HTERT RPE-1 (cell line): ENCODE results near the gene RHOC.

Experiments used
- in situ Hi-C: fragments of 300-500 bp; cut with MboI; formaldehyde crosslinking; loops from 4 replicates; pipeline ENCODE4 v1.14.3; 2020; ENCODE audit warnings: low sequenced_read_pairs

Gene RHOC

DNA sequence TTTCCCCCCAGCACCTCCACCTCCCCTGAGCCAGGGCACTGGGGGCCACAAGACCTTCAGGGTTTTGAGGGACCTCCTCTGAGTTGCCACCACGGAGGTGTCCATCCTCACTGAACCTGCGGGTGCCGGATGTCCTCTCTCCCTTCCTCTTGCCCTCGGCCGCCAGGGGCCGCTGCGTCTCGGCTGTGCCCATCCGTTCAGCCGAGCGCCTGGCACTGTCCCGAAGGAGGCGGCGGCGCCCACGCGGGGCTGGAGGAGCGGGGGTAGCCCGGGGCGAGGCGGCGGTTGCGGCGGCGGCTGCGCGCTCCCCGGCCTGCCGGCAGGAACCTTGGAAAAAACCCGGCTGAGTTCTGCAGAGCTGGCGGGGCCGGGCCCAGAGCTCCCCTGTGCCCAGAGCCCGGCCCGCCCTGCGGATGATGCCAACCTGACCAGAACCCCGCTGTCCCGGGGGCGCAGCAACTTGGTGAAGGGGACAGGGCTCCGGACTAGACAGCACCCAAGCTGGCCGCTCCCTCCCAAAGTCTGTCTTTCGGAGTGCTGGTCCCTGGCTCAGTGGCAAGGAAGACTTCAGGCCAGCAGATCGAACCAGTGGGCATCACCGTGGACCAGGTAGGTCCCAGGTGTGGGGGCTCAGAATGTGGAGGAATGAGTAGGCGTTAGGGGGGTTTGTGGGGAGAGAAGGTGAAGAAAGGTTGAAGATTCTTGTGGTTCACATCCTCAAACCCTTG, 11.9 kb upstream of the RHOC start:
- in situ Hi-C loops, result no loop called here

DNA sequence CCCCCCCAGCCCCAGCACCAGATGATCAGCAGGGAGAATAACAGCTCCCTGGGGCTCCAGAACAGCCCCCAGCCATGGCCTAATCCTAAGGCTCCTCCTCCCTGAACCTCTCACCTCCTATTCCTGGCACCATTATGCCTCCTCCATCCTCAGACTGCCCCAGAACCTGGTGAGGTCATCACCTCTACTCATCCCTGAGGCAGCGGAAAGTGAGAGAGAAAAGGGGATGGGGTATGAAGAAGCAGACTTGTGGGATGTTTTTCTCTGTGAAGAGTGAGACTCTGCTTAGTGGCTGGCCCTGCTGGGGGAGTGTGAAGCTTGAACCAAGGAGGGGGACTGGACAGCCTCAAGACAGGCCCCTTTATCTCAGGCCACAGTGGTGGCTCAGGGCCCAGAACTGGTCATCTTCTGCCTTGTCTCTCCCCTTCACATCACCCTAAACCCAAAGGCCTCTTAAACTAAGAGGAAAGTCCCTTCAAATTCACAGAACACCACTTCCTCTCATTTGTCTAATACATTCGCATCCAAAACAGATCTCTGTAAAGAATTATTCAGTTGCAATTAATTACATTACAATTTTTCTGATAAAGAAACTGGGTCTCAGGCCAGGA, 10.4 kb upstream of the RHOC start:
- in situ Hi-C loops, result no loop called here

DNA sequence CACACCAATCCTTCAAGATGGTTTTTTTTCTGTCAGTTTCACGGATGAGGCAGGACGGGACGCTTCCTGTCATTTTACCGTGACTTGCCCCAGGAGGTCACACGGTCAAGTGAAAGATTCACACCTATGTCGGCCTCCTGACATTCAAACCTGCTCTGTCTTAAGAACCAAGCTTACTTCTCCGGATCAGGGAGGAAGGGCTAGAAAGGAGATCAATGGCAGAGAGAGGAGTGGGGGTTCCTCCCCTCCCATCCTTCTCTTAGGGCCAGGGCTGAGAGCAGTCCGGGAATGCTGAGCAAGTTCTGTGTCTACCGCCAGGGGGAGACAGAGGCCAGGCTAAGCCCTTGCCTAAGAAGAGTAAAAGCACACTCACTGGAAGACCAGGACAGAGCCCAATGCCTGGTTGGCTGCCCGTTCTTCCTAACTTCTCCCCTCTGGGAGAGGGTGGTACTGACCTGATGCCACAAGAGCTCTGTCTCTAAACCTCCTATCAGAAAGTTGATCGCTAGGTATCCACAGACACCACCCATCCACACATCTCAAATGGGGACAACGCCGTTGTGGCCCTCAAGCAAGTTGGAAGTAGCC, 9.3 kb upstream of the RHOC start:
- in situ Hi-C loops, result no loop called here

DNA sequence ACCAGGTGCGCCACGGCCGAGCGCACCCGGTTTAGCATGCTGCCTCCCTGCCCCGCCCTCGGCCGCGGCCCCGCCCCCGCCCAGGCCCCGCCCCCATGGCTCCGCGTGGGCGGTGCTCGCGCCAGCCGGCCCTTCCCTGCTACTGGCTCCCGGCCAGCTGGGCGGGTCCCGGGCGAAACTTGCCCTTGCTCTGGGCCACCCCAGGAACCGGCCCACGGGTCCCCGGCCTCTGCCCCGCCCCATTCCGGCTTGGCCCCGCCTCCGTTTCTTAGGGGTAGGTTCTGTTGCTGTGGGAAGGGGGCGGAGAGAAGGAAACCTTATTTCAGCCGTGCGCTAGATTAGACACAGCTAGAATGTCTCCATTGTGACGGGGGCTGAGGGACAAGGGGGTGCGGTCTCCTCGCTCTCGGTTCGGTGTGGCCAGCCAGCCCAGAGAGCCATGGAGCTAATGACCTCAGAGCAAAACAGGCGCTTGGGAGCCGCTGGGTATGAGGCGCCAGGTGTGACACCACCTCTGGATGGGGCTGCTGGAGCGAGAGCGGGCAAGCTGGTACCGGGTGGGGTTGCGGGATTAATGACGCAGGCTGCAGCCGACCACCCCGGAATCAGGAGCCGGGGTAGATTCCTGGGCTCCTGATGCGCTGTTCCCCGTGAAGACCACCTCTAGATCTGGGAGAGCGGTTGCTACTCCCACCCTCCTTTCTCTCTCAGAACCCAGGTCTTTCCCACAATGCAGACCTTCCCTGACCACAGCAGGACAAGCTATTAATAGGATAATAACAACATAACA, 8.5 kb upstream of the RHOC start, which contains the start of gene PPM1J:
Gene PPM1J, minus strand, starts transcription at position 69 of the 790 bp plus-strand sequence. Its CDS starts 31 bp downstream, at position 38.
- in situ Hi-C loops, result no loop called here

DNA sequence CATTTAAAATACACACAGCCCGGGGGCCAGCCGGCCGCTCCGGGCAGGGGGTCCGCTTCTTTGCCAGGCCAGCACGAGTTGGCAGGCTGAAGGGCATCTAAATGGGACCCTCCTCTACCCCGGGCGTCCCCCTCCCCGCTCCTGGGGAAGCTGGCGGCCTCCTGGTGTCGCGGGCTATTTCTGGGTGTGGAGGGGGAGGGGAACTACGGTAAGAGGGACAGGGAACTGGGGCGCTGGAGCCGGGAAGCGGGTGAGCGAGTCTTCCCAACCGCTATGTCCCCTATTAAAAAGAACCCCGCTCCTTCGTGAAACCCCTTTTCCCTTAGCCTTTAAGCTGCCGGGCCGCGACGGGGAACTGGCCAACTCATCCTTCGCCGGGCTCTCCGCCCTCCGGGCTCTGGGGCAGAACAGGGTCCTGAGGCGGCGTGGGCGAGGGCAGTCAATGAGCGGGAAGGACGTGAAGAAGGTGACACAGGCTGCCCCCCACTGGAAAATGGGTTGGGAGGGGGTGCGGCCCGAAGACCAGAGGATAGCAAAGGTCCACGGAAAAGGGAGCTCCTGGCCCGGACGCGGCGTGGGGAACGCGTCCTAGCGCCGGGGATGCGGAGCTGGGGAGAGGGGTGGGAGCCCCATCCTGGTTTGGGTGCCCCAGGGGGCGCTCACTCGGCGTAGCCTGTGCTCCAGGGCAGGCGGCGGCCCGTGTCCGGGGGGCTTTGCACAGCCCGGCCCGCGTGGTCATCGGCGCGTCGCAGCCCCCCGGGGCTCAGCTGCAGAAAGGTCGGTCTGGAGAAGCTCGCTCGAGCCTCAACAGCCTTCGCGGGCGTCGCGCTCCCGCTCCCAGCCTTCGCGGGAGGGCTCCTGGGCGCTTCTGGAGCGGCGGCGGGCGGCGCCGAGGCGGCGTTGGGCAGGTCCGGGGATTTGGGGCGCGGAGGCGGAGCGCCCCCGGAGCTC, 7.7 kb upstream of the RHOC start:
- in situ Hi-C loops, result no loop called here

DNA sequence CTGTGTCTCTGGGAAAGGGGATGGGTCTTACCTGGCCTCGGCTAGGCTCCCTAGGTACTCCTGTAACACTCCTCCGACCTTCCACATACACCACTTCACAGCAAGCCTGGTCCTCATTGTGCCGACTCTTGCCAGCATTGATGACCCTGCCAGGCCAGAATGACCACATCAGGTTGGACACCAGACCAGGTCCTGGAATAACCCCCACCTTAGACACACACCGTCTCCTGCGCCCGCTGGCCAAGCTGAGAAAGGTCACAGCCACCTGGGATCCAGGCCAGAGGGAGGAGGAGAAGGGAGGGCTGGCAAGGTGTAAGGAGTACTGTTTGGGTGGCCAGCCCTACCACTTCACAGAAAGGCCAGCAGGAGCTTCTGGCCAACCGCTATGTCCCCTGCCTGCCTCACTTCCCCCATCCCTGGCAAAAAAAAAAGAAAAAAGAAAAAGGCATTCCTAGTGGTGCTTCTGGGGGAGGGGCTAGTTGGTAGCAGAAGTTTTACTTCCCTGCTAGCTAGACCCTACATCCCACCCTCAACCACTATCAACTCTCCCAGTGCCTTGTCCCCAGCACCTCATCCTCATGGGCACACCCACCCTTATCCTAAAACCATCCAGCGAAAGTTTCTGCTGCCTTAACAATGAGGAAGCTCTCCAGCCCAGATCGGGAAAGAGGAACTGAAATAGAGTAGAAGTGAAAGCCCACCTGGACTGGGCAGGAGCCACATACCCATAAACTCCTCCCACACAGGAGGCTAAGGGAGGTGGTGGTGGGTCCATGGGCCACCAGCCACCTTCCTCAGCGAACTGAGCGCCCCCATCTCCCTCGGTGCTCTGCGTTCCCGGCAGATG, 6.8 kb upstream of the RHOC start:
- in situ Hi-C loops, result no loop called here

DNA sequence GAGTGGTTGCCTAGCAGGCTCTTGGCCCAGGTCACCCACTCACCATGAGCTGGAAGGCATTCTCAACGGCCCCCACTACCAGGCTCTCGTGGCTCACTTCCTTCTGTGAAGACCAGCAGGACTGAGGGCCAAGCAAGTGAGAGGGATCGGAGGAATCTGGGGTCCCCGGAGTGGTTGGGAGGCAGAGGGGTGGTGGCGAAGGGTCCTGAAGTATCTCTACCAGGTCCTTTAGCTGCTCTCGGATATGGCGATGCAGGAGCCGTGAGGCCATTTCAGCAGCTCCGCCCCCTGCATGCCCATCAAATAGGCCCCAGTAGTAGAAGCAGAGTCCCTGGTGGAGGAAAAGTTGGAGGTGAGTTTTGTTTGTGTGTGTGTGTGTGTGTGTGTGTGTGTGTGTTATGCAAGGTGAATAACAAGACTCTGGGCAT, 5.8 kb upstream of the RHOC start:
- in situ Hi-C loops, result no loop called here

DNA sequence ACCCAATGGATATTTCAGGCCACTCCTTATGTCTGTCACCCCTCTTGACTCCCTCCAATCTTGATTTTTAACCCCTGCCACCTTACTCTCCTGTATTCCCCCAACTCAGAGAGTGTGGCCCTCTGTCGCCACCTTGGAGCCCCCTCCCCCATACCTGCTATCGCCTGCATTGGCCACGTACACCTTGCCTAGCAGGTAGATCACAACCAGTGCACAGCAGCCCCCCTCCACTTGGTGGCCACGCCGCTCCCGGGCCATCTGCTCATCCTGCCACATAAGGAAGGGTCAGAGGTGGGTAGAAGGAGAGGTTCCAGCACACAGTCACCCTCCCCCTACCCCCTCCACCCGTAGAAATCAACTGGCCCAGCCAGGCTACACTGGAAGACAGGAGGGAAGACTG, 5.3 kb upstream of the RHOC start:
- in situ Hi-C loops, result no loop called here

DNA sequence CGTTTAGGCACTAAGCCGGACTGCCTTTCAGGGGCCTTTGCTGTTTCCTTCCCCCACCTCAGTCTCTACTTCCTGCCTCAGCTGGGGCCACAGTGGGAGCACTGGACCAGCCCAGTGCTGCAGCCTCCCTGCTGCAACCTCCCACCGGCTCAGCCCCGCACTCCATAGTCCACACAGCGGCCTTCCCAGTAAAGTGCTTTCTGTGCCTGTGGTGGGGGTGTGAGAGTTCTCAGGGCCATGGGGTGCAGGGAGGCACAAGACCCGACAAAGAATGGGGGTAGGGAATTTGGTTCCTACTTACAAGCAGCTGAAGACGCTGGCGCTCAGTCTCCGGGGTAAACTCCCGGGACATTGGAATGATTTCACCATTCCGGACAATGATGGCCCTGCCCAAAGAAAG, 4.7 kb upstream of the RHOC start:
- in situ Hi-C loops, result no loop called here

DNA sequence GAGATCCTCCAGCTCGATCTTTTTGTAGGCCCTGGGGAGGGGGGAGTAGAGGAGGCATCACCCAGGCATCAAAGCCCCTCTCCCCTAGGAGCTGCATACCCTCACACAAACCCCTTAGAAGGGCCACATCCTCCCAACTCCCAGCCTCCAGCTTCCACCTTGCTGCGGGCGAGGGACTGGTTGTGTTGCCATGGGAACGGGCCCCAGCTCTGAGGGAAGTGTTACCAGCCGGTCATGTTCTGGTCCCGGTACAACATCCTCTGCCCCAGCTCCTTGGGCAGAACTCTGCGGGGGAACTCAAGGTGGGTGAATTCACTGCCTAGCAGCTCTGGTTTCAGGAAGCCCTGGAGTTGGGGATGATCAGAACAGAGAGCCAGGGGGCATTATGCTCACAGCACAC, 4.1 kb upstream of the RHOC start:
- in situ Hi-C loops, result no loop called here

DNA sequence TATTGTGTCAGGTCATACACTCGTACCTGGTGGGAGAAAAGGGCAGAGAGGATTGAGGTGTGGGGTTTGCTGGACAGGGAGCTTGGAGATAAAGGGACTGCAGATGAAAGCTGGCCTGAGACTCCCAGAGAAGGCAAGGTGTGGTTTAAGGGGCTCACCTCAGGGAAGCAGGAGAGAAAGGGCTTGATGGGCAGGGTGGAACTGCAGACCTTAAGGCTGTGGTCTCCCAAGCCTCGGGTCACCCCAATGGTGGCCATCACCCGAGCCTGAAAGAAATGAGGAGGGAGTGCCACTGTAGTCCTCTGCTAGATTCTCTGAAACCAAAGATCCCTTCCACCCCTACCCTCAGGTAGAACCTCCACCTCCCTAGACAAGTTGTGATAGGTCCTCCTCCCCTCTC, 3.7 kb upstream of the RHOC start:
- in situ Hi-C loops, result no loop called here

DNA sequence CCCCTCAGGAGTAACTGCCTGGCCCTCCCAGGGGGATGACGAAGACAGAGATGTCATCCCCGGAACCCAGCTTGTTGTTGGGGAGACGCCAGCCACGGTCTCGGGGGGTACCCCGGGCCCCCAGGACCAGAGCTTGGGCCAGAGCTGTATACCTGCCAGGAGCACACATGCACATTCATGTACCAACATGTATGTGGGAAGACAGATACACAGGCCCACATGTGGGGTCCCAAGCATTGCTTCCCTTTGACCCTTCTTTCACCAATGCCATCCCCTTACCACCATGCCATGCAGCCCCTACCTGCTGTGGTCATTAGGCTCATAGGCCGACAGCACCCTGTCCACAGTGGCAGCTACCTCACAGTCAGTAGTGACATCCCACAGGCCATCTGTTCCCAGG, 3.2 kb upstream of the RHOC start:
- in situ Hi-C loops, result no loop called here

DNA sequence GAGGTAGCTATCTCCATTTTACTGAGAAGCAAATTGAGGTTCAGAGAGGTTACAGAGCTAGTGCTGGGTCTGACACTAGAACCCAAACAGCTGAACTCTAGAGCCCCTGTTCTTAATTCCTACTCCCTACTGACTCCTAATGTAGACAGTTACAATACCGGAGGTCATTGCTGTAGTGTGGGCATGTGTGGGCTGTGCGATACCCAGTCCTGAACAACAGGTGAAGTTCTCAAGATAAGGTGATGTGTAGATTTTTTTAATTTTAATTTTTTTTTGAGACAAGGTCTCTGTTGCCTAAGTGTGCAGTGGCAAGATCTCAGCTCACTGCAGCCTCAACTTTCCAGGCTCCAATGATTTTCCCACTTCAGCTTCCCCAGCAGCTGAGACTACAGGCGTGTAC, 1.6 kb upstream of the RHOC start:
- in situ Hi-C loops, result no loop called here

DNA sequence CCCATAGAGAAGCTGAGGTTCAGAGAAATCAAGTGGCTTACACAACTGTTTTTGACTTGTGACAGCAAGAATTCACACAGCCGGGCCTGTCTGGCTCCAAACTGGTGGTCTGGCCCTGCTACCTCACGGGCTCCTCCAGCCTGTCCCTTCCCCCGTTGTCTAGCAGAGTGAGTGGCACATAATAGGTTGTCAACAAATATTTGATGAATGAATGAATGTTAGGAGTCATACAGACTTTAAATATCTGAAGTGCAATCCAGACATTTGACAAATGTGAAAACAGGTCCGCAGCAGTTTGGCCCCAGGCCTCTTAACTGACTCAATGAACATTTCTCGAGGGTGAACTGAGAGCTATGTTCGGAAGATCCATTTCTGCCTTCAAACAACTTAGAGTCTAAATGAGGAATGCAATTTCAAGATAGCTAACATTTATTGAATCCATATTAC, 1.1 kb upstream of the RHOC start:
- in situ Hi-C loops, result no loop called here

DNA sequence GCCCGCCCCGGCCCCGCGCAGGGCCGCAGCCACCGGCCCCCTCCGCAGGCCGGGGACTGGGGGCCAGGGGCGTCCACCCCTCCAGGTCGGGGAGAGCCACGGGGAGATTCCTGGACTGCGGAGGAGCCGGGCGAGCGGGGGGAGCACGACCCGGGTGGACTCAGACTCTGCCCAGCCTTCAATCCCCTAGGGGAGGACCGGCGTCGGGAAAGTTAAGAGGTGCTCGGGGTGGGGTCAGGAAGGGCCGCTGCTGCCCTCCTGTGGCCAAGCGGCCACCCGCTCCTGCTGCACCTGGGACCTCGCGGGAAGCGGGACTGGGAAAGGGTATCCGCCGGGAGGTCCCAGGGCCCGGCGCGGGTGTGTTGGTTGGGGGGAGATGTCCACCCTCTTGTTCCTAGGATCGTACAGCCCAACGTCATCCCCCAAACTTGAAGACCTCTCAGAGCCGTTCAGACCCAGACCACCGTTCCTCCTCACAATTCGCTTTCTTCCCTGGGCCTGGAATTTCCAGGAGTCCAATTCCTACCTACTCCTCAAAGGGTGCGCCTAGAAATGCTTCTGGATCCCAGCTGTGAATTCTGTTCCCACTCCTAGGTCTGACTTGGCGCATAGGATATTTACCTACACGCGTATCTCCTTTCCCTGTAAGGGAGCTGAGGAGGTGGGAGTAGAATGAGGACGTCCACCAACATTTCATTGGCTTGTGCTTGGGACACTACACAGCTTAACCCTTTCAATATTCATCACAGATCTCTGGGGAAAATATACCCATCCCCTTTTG, 484 bp upstream of the RHOC start:
- in situ Hi-C loops, result no loop called here

DNA sequence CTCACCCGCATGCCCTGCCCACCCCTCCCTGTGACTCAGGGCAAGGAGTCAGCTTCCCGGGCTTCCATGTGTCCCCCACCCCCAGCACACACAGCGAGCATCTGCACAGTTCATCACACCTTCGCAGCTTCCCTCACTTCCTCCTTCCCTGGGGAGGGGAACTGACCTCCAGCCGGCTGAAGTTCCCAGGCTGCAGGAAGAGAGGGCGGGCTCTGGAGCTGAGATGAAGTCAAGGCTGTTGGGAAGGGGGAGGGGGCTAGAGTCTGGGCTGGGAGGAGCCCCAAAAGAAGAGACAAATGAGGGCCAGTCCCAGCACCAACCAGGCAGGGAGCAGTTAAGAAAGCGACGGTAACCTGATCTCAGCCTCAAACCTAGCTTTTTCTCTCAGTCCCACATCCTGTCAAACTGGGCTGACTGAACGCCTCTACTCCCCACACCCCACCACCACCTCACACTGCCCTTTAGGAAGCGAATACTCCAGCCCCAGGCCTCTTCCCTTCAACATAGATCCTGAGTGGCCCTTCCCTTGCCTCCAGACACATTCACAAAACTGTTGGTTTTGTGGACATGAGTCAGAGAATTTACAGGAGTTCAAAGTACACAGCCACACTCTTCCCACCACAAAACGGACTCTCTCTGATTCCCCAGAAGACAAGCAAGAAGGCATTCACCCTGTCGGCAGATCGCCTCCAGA, 1.8 kb downstream of the RHOC start:
- in situ Hi-C loops, result no loop called here

DNA sequence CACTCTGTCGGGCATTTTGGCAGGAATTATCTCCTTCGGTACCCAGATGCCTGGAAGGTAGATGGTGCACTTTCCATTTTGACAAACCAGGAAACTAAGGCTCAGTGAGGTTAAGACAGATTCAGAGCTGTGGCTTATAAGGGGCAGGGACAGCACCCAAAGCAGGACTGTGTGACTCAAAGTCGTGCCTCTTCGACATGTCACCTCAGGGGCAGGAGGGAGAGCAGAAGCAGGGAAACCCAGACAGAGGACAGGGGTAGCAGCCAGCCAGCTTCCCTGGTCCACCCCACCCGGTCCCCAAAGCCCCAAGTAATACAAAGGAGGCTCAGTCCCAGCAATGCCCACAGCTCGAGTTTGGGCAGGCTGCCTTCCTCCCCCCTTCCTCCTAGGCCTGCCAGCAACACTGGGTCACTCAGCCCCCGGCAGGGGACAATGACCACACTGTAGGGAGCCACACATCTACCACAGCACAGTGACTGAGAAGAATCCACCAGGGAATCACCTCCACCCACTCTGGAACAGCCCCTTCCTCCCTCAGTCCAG, 2.5 kb downstream of the RHOC start:
- in situ Hi-C loops, result no loop called here

DNA sequence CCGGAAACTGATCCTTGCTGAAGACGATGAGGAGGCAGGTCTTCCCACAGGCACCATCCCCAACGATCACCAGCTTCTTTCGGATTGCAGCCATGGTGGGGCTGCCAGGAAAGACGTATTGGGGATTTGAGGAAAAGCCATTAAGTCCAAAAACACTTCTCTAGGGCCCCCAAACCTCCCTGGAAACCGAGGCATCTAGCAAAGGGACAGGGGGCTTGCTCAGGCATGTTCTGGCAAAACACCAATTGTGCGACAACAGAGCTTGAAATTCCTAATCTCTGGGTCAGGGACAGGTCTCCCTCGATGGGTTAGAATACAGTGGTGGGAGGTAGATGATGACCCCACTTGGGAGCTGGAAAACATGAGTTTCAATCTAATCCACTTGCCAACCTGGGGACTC, 3.2 kb downstream of the RHOC start:
- in situ Hi-C loops, result no loop called here
